ENCODE data around the gene ZNF341.
"Not testable (repeated sequence)": the region's sequence is repeated elsewhere in the genome, so short reads cannot be mapped to it uniquely, and the experiment has no call there.

ZNF341 gene

GRCh38 chr20:33732166-33732970 lies 572 bp downstream of the ZNF341 start:
- DNase-seq = peak; percentile 77

- DNase-seq = no peak
These were observed 2.1 kb downstream of the ZNF341 start for GRCh38 chr20:33733654-33734576.

GRCh38 chr20:33736962-33737361 lies 5.2 kb downstream of the ZNF341 start:
- no peak for DNase-seq

- no peak for DNase-seq
These were observed 7.7 kb downstream of the ZNF341 start for GRCh38 chr20:33739493-33739892.

GRCh38 chr20:33740189-33740588 lies 8.4 kb downstream of the ZNF341 start:
- DNase-seq = no peak

GRCh38 chr20:33744181-33744580 lies 12.4 kb downstream of the ZNF341 start:
- DNase-seq = no peak

- DNase-seq = no peak
These were observed 13.1 kb downstream of the ZNF341 start for GRCh38 chr20:33744773-33745385.

- DNase-seq = no peak
These were observed 14.7 kb downstream of the ZNF341 start for GRCh38 chr20:33746325-33746998.

GRCh38 chr20:33751775-33752174 lies 20.0 kb downstream of the ZNF341 start:
- no peak for DNase-seq

GRCh38 chr20:33753143-33753542 lies 21.3 kb downstream of the ZNF341 start:
- DNase-seq = no peak

GRCh38 chr20:33753763-33754162 lies 22.0 kb downstream of the ZNF341 start:
- DNase-seq = no peak

- not testable (repeated sequence) for DNase-seq
These were observed 24.2 kb downstream of the ZNF341 start for GRCh38 chr20:33755936-33756490.

GRCh38 chr20:33757046-33757445 lies 25.2 kb downstream of the ZNF341 start:
- no peak for DNase-seq

- DNase-seq = no peak
These were observed 25.7 kb downstream of the ZNF341 start for GRCh38 chr20:33757458-33757857.

- no peak for DNase-seq
These were observed 30.0 kb downstream of the ZNF341 start for GRCh38 chr20:33761698-33762250.

- no peak for DNase-seq
These were observed 33.3 kb downstream of the ZNF341 start for GRCh38 chr20:33765099-33765498.

GRCh38 chr20:33765592-33765991 lies 33.8 kb downstream of the ZNF341 start:
- no peak for DNase-seq

- DNase-seq = no peak
These were observed 34.9 kb downstream of the ZNF341 start for GRCh38 chr20:33766686-33767085.

GRCh38 chr20:33767777-33768138 lies 36.0 kb downstream of the ZNF341 start:
- DNase-seq = no peak

- no peak for DNase-seq
These were observed 37.2 kb downstream of the ZNF341 start for GRCh38 chr20:33769043-33769442.

- no peak for DNase-seq
These were observed 38.2 kb downstream of the ZNF341 start for GRCh38 chr20:33770005-33770404.

GRCh38 chr20:33771938-33772337 lies 40.1 kb downstream of the ZNF341 start:
- no peak for DNase-seq
